Erythroblast (primary cell): ENCODE measurements around the gene INPP4A.

Experiments
- GATA1 ChIP-seq: IDR thresholded peaks from 2 replicates; pipeline ENCODE4 v1.6.1; 2011; ENCODE audit warnings: low read depth, mild to moderate bottlenecking, control low read depth, low read length, moderate library complexity
- POLR2A ChIP-seq: IDR thresholded peaks from 2 replicates; pipeline ENCODE4 v1.6.1; 2011; ENCODE audit warnings: mild to moderate bottlenecking, low read length

DNA sequence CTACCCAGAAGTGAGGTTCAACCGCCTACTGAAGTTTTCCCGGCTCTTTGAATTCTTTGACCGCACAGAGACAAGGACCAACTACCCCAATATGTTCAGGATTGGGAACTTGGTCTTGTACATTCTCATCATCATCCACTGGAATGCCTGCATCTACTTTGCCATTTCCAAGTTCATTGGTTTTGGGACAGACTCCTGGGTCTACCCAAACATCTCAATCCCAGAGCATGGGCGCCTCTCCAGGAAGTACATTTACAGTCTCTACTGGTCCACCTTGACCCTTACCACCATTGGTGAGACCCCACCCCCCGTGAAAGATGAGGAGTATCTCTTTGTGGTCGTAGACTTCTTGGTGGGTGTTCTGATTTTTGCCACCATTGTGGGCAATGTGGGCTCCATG is 48.7 kb upstream of the INPP4A start:
- TF ChIP-seq POLR2A (no peak), GATA1 (no peak)
